Activated CD4-positive, alpha-beta T cell treated with anti-CD3 and anti-CD28 coated beads, Interleukin-2, Interleukin-4, amounts not matched to agents 100 ng/mL and 50 ng/mL, durations not matched to agents 16 hours and 8 hours (primary cell): ENCODE data around the gene PPP1R12A.
"Not testable (repeated sequence)": the region's sequence is repeated elsewhere in the genome, so short reads cannot be mapped to it uniquely, and the experiment has no call there.

Experiments
- DNase-seq: peaks from one replicate; pipeline ENCODE4 v3.0.0-alpha.2; 2020; ENCODE audit warnings: low spot score

PPP1R12A gene

GRCh38 chr12:79841248-79841877 is 93.5 kb downstream of the PPP1R12A start:
- DNase-seq: no peak

GRCh38 chr12:79838359-79838758 is 96.5 kb downstream of the PPP1R12A start:
- no peak for DNase-seq

GRCh38 chr12:79837575-79837974 is 97.3 kb downstream of the PPP1R12A start:
- DNase-seq: no peak

- no peak for DNase-seq
These were observed 99.5 kb downstream of the PPP1R12A start for GRCh38 chr12:79835377-79835843.

- no peak for DNase-seq
These were observed 100.1 kb downstream of the PPP1R12A start for GRCh38 chr12:79834712-79835376.

GRCh38 chr12:79830440-79830839 is 104.5 kb downstream of the PPP1R12A start:
- no peak for DNase-seq

GRCh38 chr12:79828924-79829323 is 106.0 kb downstream of the PPP1R12A start:
- no peak for DNase-seq

- no peak for DNase-seq
These were observed 107.4 kb downstream of the PPP1R12A start for GRCh38 chr12:79827484-79827883.

GRCh38 chr12:79826267-79827128 is 108.4 kb downstream of the PPP1R12A start:
- DNase-seq: no peak

GRCh38 chr12:79822475-79822874 is 112.4 kb downstream of the PPP1R12A start:
- DNase-seq: no peak

GRCh38 chr12:79818856-79819255 is 116.0 kb downstream of the PPP1R12A start:
- DNase-seq: no peak

- not testable (repeated sequence) for DNase-seq
These were observed 150.4 kb downstream of the PPP1R12A start for GRCh38 chr12:79784366-79785065.

- no peak for DNase-seq
These were observed 152.6 kb downstream of the PPP1R12A start for GRCh38 chr12:79782172-79782900.

- DNase-seq: no peak
These were observed 156.0 kb downstream of the PPP1R12A start for GRCh38 chr12:79778802-79779448.

- DNase-seq: no peak
These were observed 158.8 kb downstream of the PPP1R12A start for GRCh38 chr12:79776111-79776510.

- no peak for DNase-seq
These were observed 159.4 kb downstream of the PPP1R12A start for GRCh38 chr12:79775355-79776027.

GRCh38 chr12:79773896-79774295 is 161.0 kb downstream of the PPP1R12A start:
- DNase-seq: no peak

- no peak for DNase-seq
These were observed 164.9 kb downstream of the PPP1R12A start for GRCh38 chr12:79769860-79770485.

- DNase-seq: no peak
These were observed 165.6 kb downstream of the PPP1R12A start for GRCh38 chr12:79769189-79769859.
